ENCODE data around the gene TKTL1.

TKTL1 gene

DNA sequence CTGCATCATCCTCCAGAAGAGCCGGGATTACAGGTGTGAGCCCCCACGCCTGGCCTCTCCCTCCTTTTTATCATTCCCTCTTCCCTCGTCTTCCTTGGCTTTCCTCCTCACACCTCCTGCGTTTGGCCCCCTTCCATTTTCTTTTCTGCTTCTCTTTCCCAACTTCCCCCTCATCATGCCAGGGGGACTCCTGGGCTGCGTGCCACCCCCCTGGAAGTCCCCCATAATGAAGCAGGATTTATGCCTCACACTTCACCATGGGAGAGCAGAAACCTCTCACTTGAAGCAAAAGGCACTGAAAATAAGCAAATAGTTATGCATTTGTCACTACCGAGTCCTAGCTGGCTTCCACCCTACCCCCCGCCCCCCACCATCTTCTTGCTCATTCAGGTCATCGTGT lies 7.9 kb downstream of the TKTL1 start:
- Mint-ChIP-seq H3K9me3 (no peaks in the 10 kb centered on the region), H3K4me1 (peaks cover 13% of the 10 kb centered on the region), H3K27me3 (peaks cover 15% of the 10 kb centered on the region), H3K4me3 (no peak overlapping the region), H3K36me3 (no peaks in the 10 kb centered on the region), H3K27ac (no peak overlapping the region)
- CTCF ChIA-PET = interaction anchor here (0.7 kb wide), 1 partner anchor 78 kb away, joined by 3 read pairs; no protein-coding TSS in a partner anchor
- no peak for DNase-seq

- Mint-ChIP-seq H3K36me3 (no peaks in the 10 kb centered on the region), H3K9me3 (no peaks in the 10 kb centered on the region), H3K4me1 (peaks cover 21% of the 10 kb centered on the region), H3K27me3 (peaks cover 15% of the 10 kb centered on the region), H3K27ac (no peak overlapping the region), H3K4me3 (no peak overlapping the region)
- CTCF ChIA-PET = no interaction called here
- no peak for DNase-seq
Measured at GRCh38 chrX:154304846-154305245, 9.3 kb downstream of the TKTL1 start.

DNA sequence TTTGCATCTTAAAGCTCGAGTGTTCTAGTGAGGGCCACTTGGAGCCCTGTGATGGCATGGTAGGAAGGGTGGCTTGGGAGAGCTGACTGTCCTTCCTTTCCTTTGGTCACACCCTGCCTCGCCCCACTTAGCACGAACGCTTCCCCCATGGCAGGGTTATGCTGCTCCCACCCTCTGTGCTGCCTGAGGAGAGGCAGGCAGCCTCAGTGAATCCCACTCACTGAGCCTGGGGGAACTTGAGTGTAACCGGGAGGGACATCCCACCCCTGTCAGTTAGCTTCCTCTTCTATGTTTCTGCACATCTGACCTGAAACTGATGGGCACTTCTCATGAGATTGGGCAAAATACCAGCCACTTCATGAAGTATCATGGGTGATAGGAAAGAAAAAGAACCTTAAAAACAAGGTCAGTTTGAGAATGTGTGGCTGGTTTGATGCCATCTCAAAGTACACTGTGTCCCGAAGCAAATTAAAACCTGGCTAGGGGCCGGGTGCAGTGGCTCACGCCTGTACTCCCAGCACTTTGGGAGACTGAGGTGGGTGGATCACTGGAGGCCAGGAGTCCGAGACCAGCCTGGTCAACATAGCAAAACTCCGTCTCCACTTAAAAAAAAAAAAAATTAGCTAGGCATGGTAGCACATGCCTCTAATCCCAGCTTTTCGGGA lies 10.1 kb downstream of the TKTL1 start:
- CTCF ChIA-PET = no interaction called here
- H3K36me3 Mint-ChIP-seq = no peaks in the 10 kb centered on the region
- peaks cover 21% of the 10 kb centered on the region for H3K4me1 Mint-ChIP-seq
- no peaks in the 10 kb centered on the region for H3K9me3 Mint-ChIP-seq
- DNase-seq = no peak
- H3K27ac Mint-ChIP-seq = no peak overlapping the region
- H3K4me3 Mint-ChIP-seq = no peak overlapping the region
- peaks cover 15% of the 10 kb centered on the region for H3K27me3 Mint-ChIP-seq

DNA sequence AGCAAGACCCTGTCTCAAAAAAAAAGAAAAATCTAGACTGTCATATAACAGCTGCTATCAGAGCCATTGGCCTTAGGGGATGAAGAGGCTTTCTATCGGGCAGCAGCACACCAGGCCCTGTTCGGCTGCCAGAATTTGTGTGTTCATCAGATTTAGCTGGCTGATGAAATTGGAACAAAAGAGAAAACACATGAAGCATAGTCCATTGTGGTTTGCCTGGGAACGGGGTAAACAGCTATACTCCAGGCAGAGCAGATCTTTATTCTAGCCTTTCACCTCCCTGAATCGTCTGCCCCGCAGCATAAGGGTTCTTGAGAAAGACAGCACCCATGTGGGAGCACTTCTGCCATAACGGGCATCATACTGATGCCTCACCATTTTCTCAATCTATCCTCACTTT lies 11.6 kb downstream of the TKTL1 start:
- Mint-ChIP-seq H3K27me3 (peaks cover 12% of the 10 kb centered on the region), H3K4me3 (no peak overlapping the region), H3K36me3 (no peaks in the 10 kb centered on the region), H3K4me1 (peaks cover 29% of the 10 kb centered on the region), H3K27ac (no peak overlapping the region), H3K9me3 (no peaks in the 10 kb centered on the region)
- no peak for DNase-seq
- CTCF ChIA-PET = no interaction called here

DNA sequence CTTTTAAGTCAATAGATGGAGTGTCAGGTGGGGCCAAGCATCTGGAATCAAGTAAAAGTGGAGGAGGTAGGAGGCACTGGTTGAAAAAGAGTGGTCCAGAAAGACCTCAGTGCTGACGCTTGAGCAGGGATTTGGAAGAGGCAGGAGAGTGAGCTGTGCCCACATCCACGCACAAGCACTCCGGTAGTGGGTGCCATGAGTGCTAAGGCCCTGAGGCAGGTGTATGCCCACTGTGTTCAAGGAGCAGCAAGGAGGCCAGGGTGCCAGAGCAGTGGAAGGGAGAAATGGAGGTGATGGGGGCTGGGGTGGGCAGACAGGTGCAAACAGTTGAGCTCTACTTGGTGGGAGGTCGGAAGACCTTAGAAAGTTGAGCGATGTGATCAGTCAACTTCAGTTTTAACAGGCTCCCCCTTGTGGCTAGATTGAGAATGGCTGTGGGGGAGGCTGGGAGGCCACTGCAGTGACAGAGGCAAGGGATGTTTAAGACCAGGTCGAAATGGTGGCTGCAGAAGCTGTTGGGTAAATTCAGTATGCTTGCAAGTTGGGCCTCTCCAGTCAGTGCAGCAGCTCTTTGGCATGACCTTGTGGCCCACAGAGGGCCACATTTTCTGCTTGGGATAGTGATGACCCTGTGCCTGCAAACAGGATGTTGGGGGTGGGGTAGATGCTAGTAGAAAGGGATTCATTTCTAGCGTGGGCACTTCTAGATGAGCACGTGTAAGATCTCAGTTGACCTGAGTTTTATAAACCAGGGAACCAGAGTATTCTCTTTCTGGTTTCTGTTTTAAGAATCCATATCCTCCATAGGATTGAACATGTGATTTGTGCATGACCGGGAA lies 12.7 kb downstream of the TKTL1 start:
- peak; percentile 86 for DNase-seq
- Mint-ChIP-seq H3K4me1 (peaks cover 40% of the 10 kb centered on the region), H3K36me3 (no peaks in the 10 kb centered on the region), H3K9me3 (no peaks in the 10 kb centered on the region), H3K27me3 (peaks cover 6% of the 10 kb centered on the region), H3K4me3 (no peak overlapping the region), H3K27ac (peak overlapping the region; percentile 45)
- CTCF ChIA-PET = interaction anchor here (0.7 to 1.8 kb wide), 6 partner anchors 9 to 171 kb away, joined by 3 to 6 read pairs (median 3); no protein-coding TSS in a partner anchor

GRCh38 chrX:154309041-154309775 lies 13.6 kb downstream of the TKTL1 start:
- Mint-ChIP-seq H3K27me3 (no peaks in the 10 kb centered on the region), H3K4me1 (peaks cover 43% of the 10 kb centered on the region), H3K36me3 (no peaks in the 10 kb centered on the region), H3K4me3 (no peak overlapping the region), H3K9me3 (no peaks in the 10 kb centered on the region), H3K27ac (no peak overlapping the region)
- CTCF ChIA-PET = interaction anchor here (1.1 to 1.8 kb wide), 5 partner anchors 9 to 172 kb away, joined by 3 to 6 read pairs (median 3); no protein-coding TSS in a partner anchor
- no peak for DNase-seq

- Mint-ChIP-seq H3K4me1 (peaks cover 44% of the 10 kb centered on the region), H3K9me3 (no peaks in the 10 kb centered on the region), H3K27me3 (no peaks in the 10 kb centered on the region), H3K27ac (no peak overlapping the region), H3K4me3 (no peak overlapping the region), H3K36me3 (no peaks in the 10 kb centered on the region)
- CTCF ChIA-PET = interaction anchor here (0.9 to 1.2 kb wide), 2 partner anchors 12 to 175 kb away, joined by 3 read pairs; no protein-coding TSS in a partner anchor
- DNase-seq = no peak
Measured at GRCh38 chrX:154310616-154311536, 15.3 kb downstream of the TKTL1 start.

- no peaks in the 10 kb centered on the region for H3K27me3 Mint-ChIP-seq
- CTCF ChIA-PET = no interaction called here
- no peaks in the 10 kb centered on the region for H3K9me3 Mint-ChIP-seq
- H3K4me1 Mint-ChIP-seq = peaks cover 45% of the 10 kb centered on the region
- H3K36me3 Mint-ChIP-seq = no peaks in the 10 kb centered on the region
- H3K4me3 Mint-ChIP-seq = no peak overlapping the region
- no peak for DNase-seq
- no peak overlapping the region for H3K27ac Mint-ChIP-seq
Measured at GRCh38 chrX:154312116-154312515, 16.5 kb downstream of the TKTL1 start.

- Mint-ChIP-seq H3K27me3 (peaks cover 5% of the 10 kb centered on the region), H3K27ac (peak overlapping the region; percentile 76), H3K9me3 (no peaks in the 10 kb centered on the region), H3K4me1 (peaks cover 44% of the 10 kb centered on the region), H3K4me3 (no peak overlapping the region), H3K36me3 (no peaks in the 10 kb centered on the region)
- CTCF ChIA-PET = no interaction called here
- no peak for DNase-seq
Measured at GRCh38 chrX:154313147-154313546, 17.6 kb downstream of the TKTL1 start.

GRCh38 chrX:154315416-154315815 lies 19.8 kb downstream of the TKTL1 start:
- Mint-ChIP-seq H3K9me3 (no peaks in the 10 kb centered on the region), H3K27ac (no peak overlapping the region), H3K4me1 (peaks cover 41% of the 10 kb centered on the region), H3K36me3 (no peaks in the 10 kb centered on the region), H3K4me3 (no peak overlapping the region), H3K27me3 (peaks cover 11% of the 10 kb centered on the region)
- no peak for DNase-seq
- CTCF ChIA-PET = interaction anchor here (1.1 kb wide), 1 partner anchor 11 kb away, joined by 5 read pairs; no protein-coding TSS in a partner anchor

GRCh38 chrX:154317391-154317995 lies 21.9 kb downstream of the TKTL1 start:
- no peak overlapping the region for H3K27ac Mint-ChIP-seq
- peaks cover 17% of the 10 kb centered on the region for H3K27me3 Mint-ChIP-seq
- no peak for DNase-seq
- H3K9me3 Mint-ChIP-seq = no peaks in the 10 kb centered on the region
- CTCF ChIA-PET = interaction anchor here (1.9 kb wide), 1 partner anchor 9 kb away, joined by 11 read pairs; no protein-coding TSS in a partner anchor
- H3K4me1 Mint-ChIP-seq = peaks cover 47% of the 10 kb centered on the region
- H3K36me3 Mint-ChIP-seq = no peaks in the 10 kb centered on the region
- no peak overlapping the region for H3K4me3 Mint-ChIP-seq

- DNase-seq = no peak
- CTCF ChIA-PET = no interaction called here
- H3K27ac Mint-ChIP-seq = peak overlapping the region; percentile 67
- H3K9me3 Mint-ChIP-seq = no peaks in the 10 kb centered on the region
- peaks cover 17% of the 10 kb centered on the region for H3K27me3 Mint-ChIP-seq
- H3K36me3 Mint-ChIP-seq = no peaks in the 10 kb centered on the region
- peaks cover 43% of the 10 kb centered on the region for H3K4me1 Mint-ChIP-seq
- no peak overlapping the region for H3K4me3 Mint-ChIP-seq
Measured at GRCh38 chrX:154320406-154320805, 24.8 kb downstream of the TKTL1 start.

- no peaks in the 10 kb centered on the region for H3K36me3 Mint-ChIP-seq
- H3K27me3 Mint-ChIP-seq = peaks cover 17% of the 10 kb centered on the region
- CTCF ChIA-PET = interaction anchor here (1.0 to 1.4 kb wide), 2 partner anchors 9 to 13 kb away, joined by 3 to 4 read pairs; no protein-coding TSS in a partner anchor
Measured at GRCh38 chrX:154321152-154321551, 25.6 kb downstream of the TKTL1 start.

More at GRCh38 chrX:154321152-154321551, 25.6 kb downstream of the TKTL1 start:
- peaks cover 50% of the 10 kb centered on the region for H3K4me1 Mint-ChIP-seq
- no peak for DNase-seq
- H3K9me3 Mint-ChIP-seq = no peaks in the 10 kb centered on the region
- H3K27ac Mint-ChIP-seq = peak overlapping the region; percentile 33
- H3K4me3 Mint-ChIP-seq = no peak overlapping the region

Measured in activated naive CD4-positive, alpha-beta T cell treated with anti-CD3 and anti-CD28 coated beads, Interleukin-2, amount 10 ng/mL, durations not matched to agents 7 days and 5 days (primary cell).